ENCODE results near the gene MIGA1.
"Not testable (repeated sequence)": the region's sequence is repeated elsewhere in the genome, so short reads cannot be mapped to it uniquely, and the experiment has no call there.

MIGA1 gene

GRCh38 chr1:77742011-77742555 lies 37.4 kb upstream of the MIGA1 start:
- 97% methylated on average over 3 of the region's 3 CpGs for WGBS
- H4K8ac ChIP-seq (ENCODE audit: low read length), result no peak overlapping the region
- no peaks in the 10 kb centered on the region for H3K27me3 ChIP-seq (ENCODE audit: control insufficient read depth in 1 of 2, insufficient read depth in 1 of 2, low read length in 2 of 2)
- H3K18ac ChIP-seq (ENCODE audit: low read depth in 1 of 2, low read length in 2 of 2), result no peak overlapping the region
- no peak overlapping the region for H2AFZ ChIP-seq (ENCODE audit: low read depth, low read length)
- H2AK5ac ChIP-seq (ENCODE audit: low read length, severe bottlenecking), result no peak overlapping the region
- H3K36me3 ChIP-seq (ENCODE audit: control insufficient read depth in 1 of 2, insufficient read depth in 2 of 2, low read depth in 1 of 2, low read length in 2 of 2), result peaks cover 5 to 35% of the 10 kb centered on the region in 2 experiments
- no peak overlapping the region for H3K27ac ChIP-seq (ENCODE audit: low read length, poor library complexity, severe bottlenecking)
- H3K4ac ChIP-seq (ENCODE audit: low read depth in 1 of 2, low read length in 2 of 2), result no peak overlapping the region
- DNase-seq, result no peak
- no peak overlapping the region for H3K23ac ChIP-seq (ENCODE audit: low read length in 2 of 2)
- no peak overlapping the region for H2BK120ac ChIP-seq (ENCODE audit: low read depth, low read length)
- H3K79me1 ChIP-seq (replicated peaks; ENCODE audit: low read length, poor library complexity, severe bottlenecking), result peaks cover 7% of the 10 kb centered on the region
- H3K4me1 ChIP-seq (ENCODE audit: control insufficient read depth, insufficient read depth, low read depth, low read length), result no peaks in the 10 kb centered on the region
- H2BK5ac ChIP-seq (ENCODE audit: low read depth, low read length, poor library complexity, severe bottlenecking), result no peak overlapping the region
- H2BK15ac ChIP-seq (ENCODE audit: low read depth, poor library complexity, severe bottlenecking), result no peak overlapping the region
- H3K9ac ChIP-seq (ENCODE audit: low read length), result peak overlapping the region; percentile 16
- no peak overlapping the region for H2BK12ac ChIP-seq (ENCODE audit: low read length in 2 of 2)
- H3K9me3 ChIP-seq (ENCODE audit: control insufficient read depth, low read length), result no peaks in the 10 kb centered on the region
- no peak overlapping the region for H3K14ac ChIP-seq (ENCODE audit: low read length in 2 of 2)
- H3K4me2 ChIP-seq (ENCODE audit: low read length, poor library complexity, severe bottlenecking), result no peak overlapping the region
- H4K91ac ChIP-seq (ENCODE audit: low read length), result no peak overlapping the region
- no peak overlapping the region for H3K4me3 ChIP-seq (ENCODE audit: insufficient read depth in 1 of 2, low read depth in 1 of 2, low read length in 2 of 2)

GRCh38 chr1:77744576-77744975 lies 34.9 kb upstream of the MIGA1 start:
- Histone ChIP-seq H3K23ac (ENCODE audit: low read length in 2 of 2) (no peak overlapping the region), H3K9me3 (ENCODE audit: control insufficient read depth, low read length) (no peaks in the 10 kb centered on the region), H4K91ac (ENCODE audit: low read length) (no peak overlapping the region), H4K8ac (ENCODE audit: low read length) (peak overlapping the region; percentile 21), H2BK15ac (ENCODE audit: low read depth, poor library complexity, severe bottlenecking) (no peak overlapping the region), H2BK120ac (ENCODE audit: low read depth, low read length) (no peak overlapping the region), H2BK12ac (ENCODE audit: low read length in 2 of 2) (no peak overlapping the region), H3K36me3 (ENCODE audit: control insufficient read depth in 1 of 2, insufficient read depth in 2 of 2, low read depth in 1 of 2, low read length in 2 of 2) (peaks cover 3 to 12% of the 10 kb centered on the region in 2 experiments), H3K27me3 (ENCODE audit: control insufficient read depth in 1 of 2, insufficient read depth in 1 of 2, low read length in 2 of 2) (no peaks in the 10 kb centered on the region), H3K9ac (ENCODE audit: low read length) (no peak overlapping the region), H3K4me2 (ENCODE audit: low read length, poor library complexity, severe bottlenecking) (no peak overlapping the region), H3K4me1 (ENCODE audit: control insufficient read depth, insufficient read depth, low read depth, low read length) (peaks cover 2% of the 10 kb centered on the region), H3K4me3 (ENCODE audit: insufficient read depth in 1 of 2, low read depth in 1 of 2, low read length in 2 of 2) (no peak overlapping the region), H2AFZ (ENCODE audit: low read depth, low read length) (no peak overlapping the region), H3K14ac (ENCODE audit: low read length in 2 of 2) (no peak overlapping the region), H3K18ac (ENCODE audit: low read depth in 1 of 2, low read length in 2 of 2) (no peak overlapping the region), H3K79me1 (replicated peaks; ENCODE audit: low read length, poor library complexity, severe bottlenecking) (peaks cover 7% of the 10 kb centered on the region), H3K27ac (ENCODE audit: low read length, poor library complexity, severe bottlenecking) (no peak overlapping the region), H2BK5ac (ENCODE audit: low read depth, low read length, poor library complexity, severe bottlenecking) (no peak overlapping the region), H3K4ac (ENCODE audit: low read depth in 1 of 2, low read length in 2 of 2) (no peak overlapping the region), H2AK5ac (ENCODE audit: low read length, severe bottlenecking) (no peak overlapping the region)
- 94% methylated on average over 7 of the region's 7 CpGs for WGBS
- no peak for DNase-seq

GRCh38 chr1:77749489-77749888 lies 30.0 kb upstream of the MIGA1 start:
- H3K4me1 ChIP-seq (ENCODE audit: control insufficient read depth, insufficient read depth, low read depth, low read length); H4K91ac ChIP-seq (ENCODE audit: low read length); H3K4me3 ChIP-seq (ENCODE audit: insufficient read depth in 1 of 2, low read depth in 1 of 2, low read length in 2 of 2); DNase-seq; H3K27ac ChIP-seq (ENCODE audit: low read length, poor library complexity, severe bottlenecking); H3K27me3 ChIP-seq (ENCODE audit: control insufficient read depth in 1 of 2, insufficient read depth in 1 of 2, low read length in 2 of 2); H3K9ac ChIP-seq (ENCODE audit: low read length); H3K79me1 ChIP-seq (replicated peaks; ENCODE audit: low read length, poor library complexity, severe bottlenecking); H3K4me2 ChIP-seq (ENCODE audit: low read length, poor library complexity, severe bottlenecking); H3K23ac ChIP-seq (ENCODE audit: low read length in 2 of 2); H3K18ac ChIP-seq (ENCODE audit: low read depth in 1 of 2, low read length in 2 of 2); H3K4ac ChIP-seq (ENCODE audit: low read depth in 1 of 2, low read length in 2 of 2); H2AK5ac ChIP-seq (ENCODE audit: low read length, severe bottlenecking); H3K14ac ChIP-seq (ENCODE audit: low read length in 2 of 2); H3K36me3 ChIP-seq (ENCODE audit: control insufficient read depth in 1 of 2, insufficient read depth in 2 of 2, low read depth in 1 of 2, low read length in 2 of 2); H2AFZ ChIP-seq (ENCODE audit: low read depth, low read length); H2BK120ac ChIP-seq (ENCODE audit: low read depth, low read length); H4K8ac ChIP-seq (ENCODE audit: low read length); H2BK5ac ChIP-seq (ENCODE audit: low read depth, low read length, poor library complexity, severe bottlenecking); H2BK15ac ChIP-seq (ENCODE audit: low read depth, poor library complexity, severe bottlenecking); H2BK12ac ChIP-seq (ENCODE audit: low read length in 2 of 2); H3K9me3 ChIP-seq (ENCODE audit: control insufficient read depth, low read length): not testable (repeated sequence)
- WGBS, result no CpG with 5 or more reads among the region's 4 CpGs

- Histone ChIP-seq H3K9ac (ENCODE audit: low read length) (peak overlapping the region; percentile 98), H2BK15ac (ENCODE audit: low read depth, poor library complexity, severe bottlenecking) (no peak overlapping the region), H3K27ac (ENCODE audit: low read length, poor library complexity, severe bottlenecking) (no peak overlapping the region), H4K91ac (ENCODE audit: low read length) (no peak overlapping the region), H4K8ac (ENCODE audit: low read length) (no peak overlapping the region), H3K79me1 (replicated peaks; ENCODE audit: low read length, poor library complexity, severe bottlenecking) (peaks cover 2% of the 10 kb centered on the region), H3K9me3 (ENCODE audit: control insufficient read depth, low read length) (no peaks in the 10 kb centered on the region), H2BK12ac (ENCODE audit: low read length in 2 of 2) (no peak overlapping the region), H3K14ac (ENCODE audit: low read length in 2 of 2) (no peak overlapping the region), H2BK5ac (ENCODE audit: low read depth, low read length, poor library complexity, severe bottlenecking) (no peak overlapping the region), H3K23ac (ENCODE audit: low read length in 2 of 2) (no peak overlapping the region), H3K27me3 (ENCODE audit: control insufficient read depth in 1 of 2, insufficient read depth in 1 of 2, low read length in 2 of 2) (no peaks in the 10 kb centered on the region), H3K4me2 (ENCODE audit: low read length, poor library complexity, severe bottlenecking) (no peak overlapping the region), H3K4ac (ENCODE audit: low read depth in 1 of 2, low read length in 2 of 2) (no peak overlapping the region), H2AFZ (ENCODE audit: low read depth, low read length) (no peak overlapping the region), H3K4me1 (ENCODE audit: control insufficient read depth, insufficient read depth, low read depth, low read length) (no peaks in the 10 kb centered on the region), H2AK5ac (ENCODE audit: low read length, severe bottlenecking) (no peak overlapping the region), H3K4me3 (ENCODE audit: insufficient read depth in 1 of 2, low read depth in 1 of 2, low read length in 2 of 2) (peak overlapping the region in 1 of 2 experiments; percentile 97), H2BK120ac (ENCODE audit: low read depth, low read length) (no peak overlapping the region), H3K36me3 (ENCODE audit: control insufficient read depth in 1 of 2, insufficient read depth in 2 of 2, low read depth in 1 of 2, low read length in 2 of 2) (peaks cover 0 to 3% of the 10 kb centered on the region in 2 experiments), H3K18ac (ENCODE audit: low read depth in 1 of 2, low read length in 2 of 2) (no peak overlapping the region)
- DNase-seq, result no peak
- 100% methylated on average over 1 of the region's 1 CpG for WGBS
Observed at GRCh38 chr1:77756052-77756754, 23.2 kb upstream of the MIGA1 start.

Measured in mesenchymal stem cell (in vitro differentiated cells and primary cell).